OCI-M2 (cell line): Measurements from ENCODE around the gene POLR2J2.
"Not testable (repeated sequence)": the region's sequence is repeated elsewhere in the genome, so short reads cannot be mapped to it uniquely, and the experiment has no call there.

Source experiments
- DNase-seq: peaks from one replicate; lab custom pipeline; 2025; ENCODE audit not compliant: unreplicated experiment; lab: John Stamatoyannopoulos, UW

POLR2J2 gene

DNA sequence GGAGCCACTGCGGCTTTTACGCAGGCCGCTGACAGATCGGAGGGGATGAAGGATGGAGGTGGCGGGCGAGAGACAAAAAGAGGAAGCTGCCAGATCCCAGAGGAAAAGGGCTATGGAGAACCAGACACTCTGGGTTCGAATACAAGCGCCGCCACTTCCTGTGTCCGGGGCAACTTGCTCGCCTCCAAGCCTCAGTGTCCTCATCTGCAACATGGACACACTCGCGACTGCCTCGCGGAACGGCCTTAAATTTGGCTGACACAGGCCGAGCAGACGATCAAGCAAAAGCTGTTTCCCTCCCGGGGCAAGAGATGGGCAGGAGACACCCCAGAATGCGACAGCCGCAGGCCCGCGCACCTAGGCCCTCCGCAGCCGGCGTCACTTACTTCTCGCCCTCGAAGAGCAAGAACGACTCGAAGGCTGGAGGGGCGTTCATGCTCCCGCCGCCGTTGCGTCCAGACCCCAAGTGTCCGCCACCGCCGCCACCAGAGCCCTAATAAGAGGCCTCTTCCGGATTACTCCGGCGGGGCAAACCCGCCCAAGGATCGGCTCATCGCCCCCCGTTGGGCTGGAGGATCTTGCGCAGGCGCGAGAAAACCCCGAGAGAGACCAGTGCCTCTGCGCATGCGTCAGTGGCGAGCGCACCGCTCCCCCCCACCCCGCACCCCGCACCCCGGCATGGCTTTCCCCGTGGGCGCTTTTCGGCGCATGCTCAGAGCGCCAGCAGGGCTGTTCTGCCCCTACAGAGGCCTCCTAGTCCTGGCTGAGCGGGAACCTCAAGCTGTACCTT lies at the start of gene POLR2J2:
TSS of gene POLR2J2 (minus strand) at position 498 of the 790 bp plus-strand sequence. CDS start at position 436, 62 bp downstream.
- not testable (repeated sequence) for DNase-seq

GRCh38 chr7:102718491-102718890 lies 47.0 kb upstream of the POLR2J2 start:
- DNase-seq: not testable (repeated sequence)

GRCh38 chr7:102715718-102716117 lies 44.3 kb upstream of the POLR2J2 start:
- not testable (repeated sequence) for DNase-seq

- not testable (repeated sequence) for DNase-seq
Measured at GRCh38 chr7:102714774-102715522, 43.5 kb upstream of the POLR2J2 start.

GRCh38 chr7:102713691-102714080 lies 42.2 kb upstream of the POLR2J2 start:
- not testable (repeated sequence) for DNase-seq

DNA sequence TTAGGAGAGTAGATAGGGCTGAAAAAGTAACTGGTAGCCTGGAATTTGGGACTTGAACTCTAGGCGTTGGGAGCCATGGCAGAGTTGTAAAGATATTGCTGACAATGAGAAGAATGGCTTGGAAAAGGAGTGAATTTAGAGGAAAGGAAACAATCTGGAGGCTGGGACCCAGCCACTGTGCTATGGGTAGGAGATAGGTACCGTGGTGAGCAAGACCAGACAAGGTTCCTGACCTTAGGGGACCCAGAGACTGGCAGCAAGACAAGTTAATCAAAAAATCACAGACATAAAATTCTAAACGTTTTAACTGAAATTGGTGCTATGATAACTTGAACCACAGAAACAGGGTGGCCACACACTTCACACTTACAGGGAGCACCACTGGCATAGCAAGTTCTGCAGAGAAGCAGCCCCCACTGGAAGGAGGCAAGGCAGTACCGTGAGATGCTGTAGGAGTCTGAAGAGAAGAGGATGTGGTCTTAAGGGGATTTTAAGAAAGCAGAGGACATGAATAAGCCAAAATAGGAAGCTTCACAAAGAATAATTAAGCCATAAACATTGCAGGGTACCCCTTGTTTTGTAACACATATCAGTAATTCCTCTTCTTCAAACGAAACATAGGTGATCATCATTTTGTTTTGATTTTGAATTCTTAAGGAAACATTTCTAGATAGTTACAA lies 41.7 kb upstream of the POLR2J2 start:
- DNase-seq: not testable (repeated sequence)

- not testable (repeated sequence) for DNase-seq
Measured at GRCh38 chr7:102698962-102699750, 27.7 kb upstream of the POLR2J2 start.

DNA sequence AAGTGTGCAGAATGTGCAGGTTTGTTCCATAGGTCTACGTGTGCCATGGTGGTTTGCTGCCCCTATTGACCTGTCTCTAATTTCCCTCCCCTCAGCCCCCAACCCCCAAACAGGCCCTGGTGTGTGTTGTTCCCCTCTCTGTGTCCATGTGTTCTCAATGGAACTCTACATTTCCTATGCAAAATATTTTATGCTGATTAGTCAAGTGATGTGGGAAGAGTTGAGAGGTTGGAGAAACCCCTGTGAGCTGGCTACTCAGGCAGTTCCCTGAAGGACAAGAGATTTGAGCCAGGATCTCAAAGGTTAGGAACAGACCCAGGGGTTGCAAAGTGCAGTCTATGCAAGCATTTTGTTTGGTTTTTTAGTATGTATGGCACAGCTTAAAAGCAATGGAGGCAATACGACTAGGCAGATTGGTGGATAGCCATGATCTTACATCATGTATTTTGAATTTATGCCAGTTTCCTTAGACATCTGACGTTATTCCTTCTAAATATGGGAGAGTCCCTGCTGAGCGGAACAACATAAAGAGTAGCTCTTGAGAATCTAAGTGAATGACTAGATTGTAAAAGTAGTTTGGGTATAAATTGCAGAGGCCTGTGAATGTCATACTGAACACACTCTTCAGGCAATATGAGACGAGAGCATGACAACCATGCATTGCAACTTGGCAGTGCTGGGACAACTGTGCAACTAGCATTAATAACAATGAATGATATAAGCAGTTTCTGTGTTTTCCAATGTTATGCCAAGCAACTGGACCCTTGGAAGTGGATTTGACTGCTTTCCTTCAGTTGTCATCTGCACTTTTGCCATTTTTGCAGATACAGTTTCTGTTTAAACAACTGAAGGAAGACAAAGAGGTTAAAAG lies 26.4 kb upstream of the POLR2J2 start:
- not testable (repeated sequence) for DNase-seq

GRCh38 chr7:102696009-102696408 lies 24.5 kb upstream of the POLR2J2 start:
- DNase-seq: not testable (repeated sequence)

- not testable (repeated sequence) for DNase-seq
Measured at GRCh38 chr7:102695033-102695552, 23.6 kb upstream of the POLR2J2 start.

GRCh38 chr7:102694008-102694407 lies 22.5 kb upstream of the POLR2J2 start:
- not testable (repeated sequence) for DNase-seq

GRCh38 chr7:102690602-102691001 lies 19.1 kb upstream of the POLR2J2 start:
- not testable (repeated sequence) for DNase-seq

DNA sequence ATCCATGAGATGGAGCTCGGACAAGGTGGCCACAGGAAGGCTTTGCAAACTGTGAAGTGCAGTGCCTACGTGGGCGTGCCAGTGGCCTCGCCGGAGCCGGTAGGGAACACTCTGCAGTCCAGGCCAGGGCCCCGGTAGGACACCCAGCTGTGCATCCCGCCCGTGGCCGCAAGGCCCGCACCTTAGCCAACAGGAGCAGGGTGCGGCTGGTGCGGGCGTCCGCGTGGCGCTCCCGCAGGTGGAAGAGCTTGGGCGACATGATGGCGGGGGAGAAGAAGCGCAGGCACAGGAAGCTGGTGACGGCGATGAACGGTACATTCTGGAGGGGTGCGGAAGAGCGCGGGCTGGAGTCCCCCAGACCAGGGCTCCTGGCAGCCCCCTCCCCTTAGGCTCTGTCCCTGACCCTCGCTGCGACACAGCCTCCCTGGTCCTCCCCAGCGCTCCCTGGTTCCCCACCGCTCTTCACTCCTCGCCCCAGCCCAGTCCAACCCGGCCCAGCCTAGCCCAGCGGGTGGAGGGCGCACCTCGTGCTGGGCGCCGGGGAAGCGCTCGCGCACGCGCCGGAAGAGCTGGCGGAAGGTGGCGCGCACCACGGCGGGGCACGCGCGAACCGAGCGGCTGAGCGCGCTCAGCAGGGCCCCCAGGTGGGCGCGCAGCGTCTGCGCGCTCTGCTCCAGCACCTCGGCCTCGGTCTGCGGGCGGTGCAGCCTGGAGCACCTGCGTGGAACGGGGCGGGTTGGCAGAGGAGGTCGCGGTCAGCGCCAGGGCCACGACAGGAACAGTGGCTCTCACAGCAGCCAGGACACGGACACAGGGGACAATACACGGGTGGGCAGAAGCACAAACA lies 18.2 kb upstream of the POLR2J2 start:
- DNase-seq: not testable (repeated sequence)

- DNase-seq: not testable (repeated sequence)
Measured at GRCh38 chr7:102688299-102689036, 17.0 kb upstream of the POLR2J2 start.

- DNase-seq: not testable (repeated sequence)
Measured at GRCh38 chr7:102682560-102682959, 11.1 kb upstream of the POLR2J2 start.

GRCh38 chr7:102680780-102681179 lies 9.3 kb upstream of the POLR2J2 start:
- not testable (repeated sequence) for DNase-seq

DNA sequence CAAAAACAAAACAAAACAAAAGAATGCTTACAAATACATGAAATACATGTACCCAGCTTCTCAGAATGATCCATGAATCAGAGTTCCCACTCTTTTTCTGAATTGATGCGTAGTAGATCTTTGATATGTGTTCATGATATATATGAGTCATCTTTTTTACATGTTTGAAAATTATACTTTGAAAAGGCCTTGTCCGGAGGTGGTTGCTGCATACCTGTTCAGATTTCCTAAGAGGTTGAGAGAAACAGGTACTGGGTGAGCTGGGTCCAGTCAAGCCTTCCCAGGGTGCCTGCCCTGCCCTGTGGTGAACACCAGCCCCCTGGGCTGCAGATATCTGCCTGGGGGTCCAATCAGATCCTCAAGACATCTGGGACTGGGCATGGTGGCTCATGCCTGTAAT lies 4.1 kb upstream of the POLR2J2 start:
- not testable (repeated sequence) for DNase-seq
